GM23338 (cell line): ENCODE data around the gene GNG12. TPM values are rescaled to one million over a fixed set of nuclear protein-coding genes. Genes with fewer than 3 reads are reported as not detected.

ENCODE experiments used
- ATAC-seq: fragments of 200-7000 bp; cut with Tn5 transposase; 3 replicates; pipeline ENCODE4 v1.9.1; 2020
- DNase-seq: peaks from one replicate; pipeline ENCODE4 v3.0.0-alpha.2; 2015; ENCODE audit warnings: low spot score
- H2AFZ ChIP-seq: fragments of 200-600 bp; sonication (generic); 2 replicates; pipeline ENCODE4 v1.8.0; 2016; ENCODE audit warnings: antibody characterized with exemption, mild to moderate bottlenecking, moderate library complexity
- H3F3A ChIP-seq: fragments of 200-600 bp; sonication (generic); replicated peaks from 2 replicates; pipeline ENCODE4 v1.8.0; 2017; ENCODE audit warnings: antibody characterized with exemption, mixed run types, low read depth
- H3K27ac ChIP-seq: fragments of 200-600 bp; sonication (generic); 2 replicates; pipeline ENCODE4 v1.6.1; 2016; ENCODE audit warnings: low read depth
- H3K27me3 ChIP-seq: fragments of 200-600 bp; sonication (generic); 2 replicates; pipeline ENCODE4 v1.8.0; 2016; ENCODE audit warnings: mild to moderate bottlenecking, mixed run types, moderate library complexity; ENCODE audit not compliant: insufficient read depth
- H3K36me3 ChIP-seq: fragments of 200-600 bp; sonication (generic); 2 replicates; pipeline ENCODE4 v1.8.0; 2016; ENCODE audit warnings: mild to moderate bottlenecking; ENCODE audit not compliant: insufficient read depth
- H3K4me1 ChIP-seq: fragments of 200-600 bp; sonication (generic); 2 replicates; pipeline ENCODE4 v1.8.0; 2016; ENCODE audit warnings: mild to moderate bottlenecking, moderate library complexity; ENCODE audit not compliant: insufficient read depth
- H3K4me2 ChIP-seq: fragments of 200-600 bp; sonication (generic); 2 replicates; pipeline ENCODE4 v1.7.1; 2017; ENCODE audit warnings: mixed run types
- H3K4me3 ChIP-seq: fragments of 200-600 bp; sonication (generic); 2 replicates; pipeline ENCODE4 v1.6.1; 2016; ENCODE audit warnings: mixed run types
- H3K79me2 ChIP-seq: fragments of 200-600 bp; sonication (generic); replicated peaks from 2 replicates; pipeline ENCODE4 v1.8.0; 2017; ENCODE audit warnings: mild to moderate bottlenecking; ENCODE audit not compliant: insufficient read depth
- H3K9me2 ChIP-seq: fragments of 200-600 bp; sonication (generic); 2 replicates; pipeline ENCODE4 v1.8.0; 2017; ENCODE audit not compliant: insufficient read depth
- H4K20me1 ChIP-seq: fragments of 200-600 bp; sonication (generic); replicated peaks from 2 replicates; pipeline ENCODE4 v1.8.0; 2017; ENCODE audit warnings: mild to moderate bottlenecking; ENCODE audit not compliant: insufficient read depth
- H3K27ac Mint-ChIP-seq: 2 replicates; pipeline ENCODE4 v1.8.0; 2020; ENCODE audit warnings: inconsistent platforms, mild to moderate bottlenecking, moderate library complexity, mixed read lengths
- H3K27me3 Mint-ChIP-seq: 3 replicates; pipeline ENCODE4 v1.8.0; 2022; ENCODE audit warnings: low read depth, mild to moderate bottlenecking, moderate library complexity, mixed read lengths, inconsistent platforms; ENCODE audit not compliant: insufficient read depth, poor library complexity
- H3K36me3 Mint-ChIP-seq: 3 replicates; pipeline ENCODE4 v1.8.0; 2021; ENCODE audit warnings: low read depth, mild to moderate bottlenecking, inconsistent platforms, moderate library complexity, mixed read lengths
- H3K4me1 Mint-ChIP-seq: 3 replicates; pipeline ENCODE4 v1.8.0; 2020; ENCODE audit warnings: mild to moderate bottlenecking, inconsistent platforms, mixed read lengths
- H3K4me3 Mint-ChIP-seq: 3 replicates; pipeline ENCODE4 v1.8.0; 2021; ENCODE audit warnings: moderate library complexity, mild to moderate bottlenecking, inconsistent platforms, mixed read lengths
- H3K9me3 Mint-ChIP-seq: 3 replicates; pipeline ENCODE4 v1.8.0; 2020; ENCODE audit warnings: moderate library complexity, mild to moderate bottlenecking, inconsistent platforms, mixed read lengths
- CREB1 ChIP-seq: fragments of 250-450 bp; sonication (Bioruptor Pico); IDR thresholded peaks from 2 replicates; pipeline ENCODE4 v1.5.0; 2020; ENCODE audit warnings: low read depth, mild to moderate bottlenecking, moderate library complexity
- ETS1 ChIP-seq: IDR thresholded peaks from 2 replicates; pipeline ENCODE4 v1.6.1; 2016; ENCODE audit warnings: antibody characterized with exemption
- EZH2 ChIP-seq: fragments of 200-600 bp; sonication (generic); IDR thresholded peaks from one replicate; pipeline ENCODE4 v1.8.0; 2017; ENCODE audit warnings: antibody characterized with exemption, mild to moderate bottlenecking, low read depth; ENCODE audit not compliant: unreplicated experiment
- EZH2phosphoT487 ChIP-seq: fragments of 200-600 bp; sonication (generic); IDR thresholded peaks from one replicate; pipeline ENCODE4 v1.8.1; 2018; ENCODE audit warnings: antibody characterized with exemption; ENCODE audit not compliant: unreplicated experiment
- JUNB ChIP-seq: IDR thresholded peaks from one replicate; pipeline ENCODE4 v1.6.1; 2016; ENCODE audit warnings: antibody characterized with exemption; ENCODE audit not compliant: unreplicated experiment
- NANOG ChIP-seq: IDR thresholded peaks from 2 replicates; pipeline ENCODE4 v1.6.1; 2016; ENCODE audit warnings: antibody characterized with exemption, borderline replicate concordance
- POLR2AphosphoS5 ChIP-seq: IDR thresholded peaks from 2 replicates; pipeline ENCODE4 v1.6.1; 2016; ENCODE audit warnings: antibody characterized with exemption, low read depth
- REST ChIP-seq: IDR thresholded peaks from one replicate; pipeline ENCODE4 v1.6.1; 2018; ENCODE audit warnings: antibody characterized with exemption; ENCODE audit not compliant: unreplicated experiment
- STAT1 ChIP-seq: IDR thresholded peaks from one replicate; pipeline ENCODE4 v1.6.1; 2016; ENCODE audit warnings: antibody characterized with exemption; ENCODE audit not compliant: unreplicated experiment
- ZNF114 ChIP-seq: fragments of 250-450 bp; sonication (Bioruptor Pico); IDR thresholded peaks from 2 replicates; pipeline ENCODE4 v1.5.0; 2020; ENCODE audit warnings: mild to moderate bottlenecking, moderate library complexity
- ZNF462 ChIP-seq: fragments of 250-450 bp; sonication (Bioruptor Pico); IDR thresholded peaks from 2 replicates; pipeline ENCODE4 v1.5.0; 2020; ENCODE audit warnings: mild to moderate bottlenecking, moderate library complexity
- polyA plus RNA-seq: library from polyadenylated mRNA; unstranded; fragments of >200 nt; fragmentation: Nextera tagmentation; extraction: Ambion mirVana; gene quantifications from 2 replicates; pipeline ENCODE4 v1.2.1, GENCODE V29; 2016
- total RNA-seq: library from RNA; depleted of rRNA; stranded (reverse); fragments of >200 nt; shearing (Covaris generic); gene quantifications from 2 replicates; pipeline ENCODE4 v1.2.3, GENCODE V29; 2014

The GNG12 gene
- total and polyA plus RNA-seq, 2 experiments from 2014 or later, result 13.4 to 33.0 TPM

- no peak overlapping the region for H3K27ac ChIP-seq
- H2AFZ ChIP-seq, result no peak overlapping the region
- DNase-seq, result no peak
- no peak overlapping the region for H3K27ac Mint-ChIP-seq
- no peaks in the 10 kb centered on the region for H3K4me1 ChIP-seq
- peaks cover 2% of the 10 kb centered on the region for H3K27me3 Mint-ChIP-seq
- H4K20me1 ChIP-seq, result peaks cover 2% of the 10 kb centered on the region; the same call in 1 of the 2 replicates
- H3K4me3 ChIP-seq, result no peak overlapping the region
- H3K4me3 Mint-ChIP-seq, result no peak overlapping the region
- no peak for TF ChIP-seq NANOG
- H3F3A ChIP-seq, result no peaks in the 10 kb centered on the region
- 0 out of 3 replicates have a peak, but pooled peaks cover 2% of the 10 kb centered on the region for H3K36me3 Mint-ChIP-seq
- H3K4me1 Mint-ChIP-seq, result peaks cover 4% of the 10 kb centered on the region; the same call in 2 of the 3 replicates
- no peaks in the 10 kb centered on the region for H3K9me3 Mint-ChIP-seq
- H3K27me3 ChIP-seq, result no peaks in the 10 kb centered on the region
- no peak for ATAC-seq
- H3K9me2 ChIP-seq, result no peaks in the 10 kb centered on the region
- H3K79me2 ChIP-seq, result no peaks in the 10 kb centered on the region
- no peak overlapping the region for H3K4me2 ChIP-seq
- no peaks in the 10 kb centered on the region for H3K36me3 ChIP-seq
Observed at GRCh38 chr1:67708606-67709005, 124.7 kb downstream of the GNG12 start.

- no peaks in the 10 kb centered on the region for H3K79me2 ChIP-seq
- Mint-ChIP-seq H3K4me3 (no peak overlapping the region), H3K36me3 (0 out of 3 replicates have a peak, but pooled peaks cover 2% of the 10 kb centered on the region), H3K27ac (no peak overlapping the region), H3K27me3 (peaks cover 3% of the 10 kb centered on the region), H3K9me3 (no peaks in the 10 kb centered on the region), H3K4me1 (peaks cover 6% of the 10 kb centered on the region)
- H3K4me2 ChIP-seq, result no peak overlapping the region
- ATAC-seq, result no peak
- H3K27me3 ChIP-seq, result no peaks in the 10 kb centered on the region
- no peak for DNase-seq
- no peaks in the 10 kb centered on the region for H3K36me3 ChIP-seq
- no peak overlapping the region for H3K4me3 ChIP-seq
- peaks cover 2% of the 10 kb centered on the region; the same call in 1 of the 2 replicates for H4K20me1 ChIP-seq
- no peaks in the 10 kb centered on the region for H3K9me2 ChIP-seq
- peaks cover 5% of the 10 kb centered on the region; the same call in 1 of the 2 replicates for H3K4me1 ChIP-seq
- H2AFZ ChIP-seq, result no peak overlapping the region
- H3K27ac ChIP-seq, result no peak overlapping the region
- no peaks in the 10 kb centered on the region for H3F3A ChIP-seq
- no peak for TF ChIP-seq POLR2AphosphoS5
- no peak for TF ChIP-seq ZNF114
- TF ChIP-seq REST, result no peak
- no peak for TF ChIP-seq ETS1
- no peak for TF ChIP-seq NANOG
- TF ChIP-seq EZH2, result no peak
- no peak for TF ChIP-seq STAT1
- no peak for TF ChIP-seq EZH2phosphoT487
- TF ChIP-seq ZNF462 (CRISPR knock-in tag), result no peak
- no peak for TF ChIP-seq CREB1
- TF ChIP-seq JUNB, result no peak
Observed at GRCh38 chr1:67705735-67706453, 127.4 kb downstream of the GNG12 start.
